ENCODE results near the gene GLTP. TPM values are rescaled to one million over a fixed set of nuclear protein-coding genes. Genes with fewer than 3 reads are reported as not detected.
"Not testable (repeated sequence)": the region's sequence is repeated elsewhere in the genome, so short reads cannot be mapped to it uniquely, and the experiment has no call there.

Gene GLTP
- polyA plus RNA-seq, 3 donors from 2014 or later = 64.8 to 95.1 (median 71.9) TPM

- Mint-ChIP-seq H3K27me3 (ENCODE audit: low read depth in 3 of 3) (peaks cover 0 to under 1% (median 0%) of the 10 kb centered on the region in 3 donors), H3K36me3 (peaks cover 13 to 69% (median 42%) of the 10 kb centered on the region in 3 donors), H3K27ac (peak overlapping the region in 3 of 6 donors; percentile 8 to 58 (median 29)), H3K4me3 (no peak overlapping the region), H3K9me3 (no peaks in the 10 kb centered on the region), H3K4me1 (peaks cover 0 to 4% of the 10 kb centered on the region in 2 donors)
- DNase-seq = no peak
These were observed 35.7 kb upstream of the GLTP start for GRCh38 chr12:109916045-109916444.

- no peak for DNase-seq
- peak overlapping the region in 3 of 6 donors; percentile 21 to 46 (median 45) for H3K27ac Mint-ChIP-seq
- H3K9me3 Mint-ChIP-seq = no peaks in the 10 kb centered on the region
- no peak overlapping the region for H3K4me3 Mint-ChIP-seq
- H3K36me3 Mint-ChIP-seq = peaks cover 13 to 68% (median 37%) of the 10 kb centered on the region in 3 donors
- peaks cover 0 to 4% of the 10 kb centered on the region in 2 donors for H3K4me1 Mint-ChIP-seq
- peaks cover 0 to 3% (median 0%) of the 10 kb centered on the region in 3 donors for H3K27me3 Mint-ChIP-seq (ENCODE audit: low read depth in 3 of 3)
These were observed 35.1 kb upstream of the GLTP start for GRCh38 chr12:109915171-109916040.

GRCh38 chr12:109914461-109914860, 34.1 kb upstream of the GLTP start:
- Mint-ChIP-seq H3K27me3 (ENCODE audit: low read depth in 3 of 3) (peaks cover 0 to 3% (median 0%) of the 10 kb centered on the region in 3 donors), H3K27ac (peak overlapping the region in 2 of 6 donors; percentile 5 to 35), H3K4me3 (no peak overlapping the region), H3K4me1 (peaks cover 0 to 4% of the 10 kb centered on the region in 2 donors), H3K36me3 (peaks cover 9 to 63% (median 35%) of the 10 kb centered on the region in 3 donors), H3K9me3 (no peaks in the 10 kb centered on the region)
- DNase-seq = no peak

- H3K27ac Mint-ChIP-seq = peak overlapping the region in 1 of 6 donors; percentile 56
These were observed 32.5 kb upstream of the GLTP start for GRCh38 chr12:109912855-109913321.

GRCh38 chr12:109910969-109911348, 30.6 kb upstream of the GLTP start:
- Mint-ChIP-seq H3K27me3 (ENCODE audit: low read depth in 3 of 3) (peaks cover 0 to 3% (median 2%) of the 10 kb centered on the region in 3 donors), H3K4me1 (peaks cover 0 to 1% of the 10 kb centered on the region in 2 donors), H3K9me3 (no peaks in the 10 kb centered on the region), H3K27ac (peak overlapping the region in 4 of 6 donors; percentile 12 to 39 (median 22)), H3K36me3 (peaks cover 16 to 66% (median 44%) of the 10 kb centered on the region in 3 donors), H3K4me3 (no peak overlapping the region)
- DNase-seq = peak in 1 of 3 donors; percentile 9

More at GRCh38 chr12:109912855-109913321, 32.5 kb upstream of the GLTP start:
- no peak for DNase-seq
- Mint-ChIP-seq H3K4me1 (peaks cover 0 to 5% of the 10 kb centered on the region in 2 donors), H3K9me3 (no peaks in the 10 kb centered on the region), H3K4me3 (no peak overlapping the region), H3K36me3 (peaks cover 17 to 67% (median 40%) of the 10 kb centered on the region in 3 donors), H3K27me3 (ENCODE audit: low read depth in 3 of 3) (peaks cover 0 to 3% (median 2%) of the 10 kb centered on the region in 3 donors)

- Mint-ChIP-seq H3K27me3 (ENCODE audit: low read depth in 3 of 3) (peaks cover 0 to 3% (median 2%) of the 10 kb centered on the region in 3 donors), H3K4me1 (peaks cover 0 to 1% of the 10 kb centered on the region in 2 donors), H3K4me3 (no peak overlapping the region), H3K27ac (peak overlapping the region in 3 of 6 donors; percentile 12 to 39 (median 17)), H3K9me3 (no peaks in the 10 kb centered on the region), H3K36me3 (peaks cover 16 to 66% (median 49%) of the 10 kb centered on the region in 3 donors)
- no peak for DNase-seq
These were observed 30.1 kb upstream of the GLTP start for GRCh38 chr12:109910254-109910968.

- Mint-ChIP-seq H3K27ac (peak overlapping the region in 3 of 6 donors; percentile 27 to 67 (median 40)), H3K4me3 (no peak overlapping the region), H3K4me1 (peaks cover 20 to 22% of the 10 kb centered on the region in 2 donors), H3K27me3 (ENCODE audit: low read depth in 3 of 3) (peaks cover 0 to 5% (median 4%) of the 10 kb centered on the region in 3 donors), H3K9me3 (no peaks in the 10 kb centered on the region), H3K36me3 (peaks cover 30 to 49% (median 38%) of the 10 kb centered on the region in 3 donors)
- DNase-seq = no peak
These were observed 25.0 kb upstream of the GLTP start for GRCh38 chr12:109905301-109905700.

GRCh38 chr12:109902891-109903418, 22.6 kb upstream of the GLTP start:
- H3K27ac Mint-ChIP-seq = no peak overlapping the region
- H3K4me1 Mint-ChIP-seq = peaks cover 27 to 32% of the 10 kb centered on the region in 2 donors
- peaks cover 20 to 36% (median 26%) of the 10 kb centered on the region in 3 donors for H3K36me3 Mint-ChIP-seq
- no peaks in the 10 kb centered on the region for H3K9me3 Mint-ChIP-seq
- H3K4me3 Mint-ChIP-seq = no peak overlapping the region
- peaks cover 0 to 5% (median 5%) of the 10 kb centered on the region in 3 donors for H3K27me3 Mint-ChIP-seq (ENCODE audit: low read depth in 3 of 3)
- no peak for DNase-seq

GRCh38 chr12:109900752-109901580, 20.6 kb upstream of the GLTP start:
- no peaks in the 10 kb centered on the region for H3K9me3 Mint-ChIP-seq
- H3K27ac Mint-ChIP-seq = peak overlapping the region; percentile 90 to 99 (median 95)
- peak overlapping the region; percentile 91 to 99 (median 92) for H3K4me3 Mint-ChIP-seq
- H3K4me1 Mint-ChIP-seq = peaks cover 27 to 34% of the 10 kb centered on the region in 2 donors
- no peak for DNase-seq
- H3K27me3 Mint-ChIP-seq (ENCODE audit: low read depth in 3 of 3) = peaks cover 0 to 5% (median 5%) of the 10 kb centered on the region in 3 donors
- peaks cover 14 to 21% (median 15%) of the 10 kb centered on the region in 3 donors for H3K36me3 Mint-ChIP-seq

- H3K4me3 Mint-ChIP-seq = peak within 1 kb of the TSS; percentile 91 to 99 (median 92)
- H3K27me3 Mint-ChIP-seq (ENCODE audit: low read depth in 3 of 3) = peaks cover 0 to 5% (median 5%) of the 10 kb centered on the region in 3 donors
- H3K4me1 Mint-ChIP-seq = peaks cover 27 to 36% of the 10 kb centered on the region in 2 donors
- peak; percentile 75 to 77 (median 75) for DNase-seq
- H3K9me3 Mint-ChIP-seq = no peaks in the 10 kb centered on the region
- H3K36me3 Mint-ChIP-seq = peaks cover 9 to 14% (median 13%) of the 10 kb centered on the region in 3 donors
- H3K27ac Mint-ChIP-seq = peak within 1 kb of the TSS; percentile 90 to 100 (median 97)
These were observed 19.7 kb upstream of the GLTP start, which contains the start of gene TCHP for GRCh38 chr12:109899783-109900751. Gene TCHP, plus strand, starts transcription at chr12:109900274. Its CDS starts 2,753 bp downstream, at chr12:109903027.

GRCh38 chr12:109899345-109899744, 19.0 kb upstream of the GLTP start:
- H3K27ac Mint-ChIP-seq = peak overlapping the region; percentile 90 to 100 (median 97)
- DNase-seq; H3K9me3 Mint-ChIP-seq; H3K27me3 Mint-ChIP-seq (ENCODE audit: low read depth in 3 of 3); H3K36me3 Mint-ChIP-seq: not testable (repeated sequence)
- peak overlapping the region; percentile 91 to 99 (median 92) for H3K4me3 Mint-ChIP-seq
- peaks cover 27 to 38% of the 10 kb centered on the region in 2 donors for H3K4me1 Mint-ChIP-seq
